IPS DF 6.9 (cell line): ENCODE measurements around the gene GLS.

Source experiments
- DNase-seq: peaks from one replicate; pipeline ENCODE4 v3.0.0-alpha.2; 2013; ENCODE audit warnings: low read depth, low spot score
- H3K27ac ChIP-seq: one replicate; pipeline ENCODE4 v1.5.1; 2013; ENCODE audit warnings: low read length, control low read depth
- H3K27me3 ChIP-seq: 2 replicates; pipeline ENCODE4 v1.6.1; 2013; ENCODE audit warnings: mild to moderate bottlenecking, low read length; ENCODE audit not compliant: control insufficient read depth, insufficient read depth
- H3K36me3 ChIP-seq: 2 replicates; pipeline ENCODE4 v1.6.1; 2013; ENCODE audit warnings: low read length; ENCODE audit not compliant: control insufficient read depth, insufficient read depth
- H3K4me1 ChIP-seq: 2 replicates; pipeline ENCODE4 v1.6.1; 2013; ENCODE audit warnings: low read length; ENCODE audit not compliant: control insufficient read depth, insufficient read depth
- H3K4me3 ChIP-seq: 2 replicates; pipeline ENCODE4 v1.5.1; 2013; ENCODE audit warnings: mild to moderate bottlenecking, low read length
- H3K9me3 ChIP-seq: 2 replicates; pipeline ENCODE4 v1.6.1; 2013; ENCODE audit warnings: low read length, inconsistent platforms; ENCODE audit not compliant: control insufficient read depth, insufficient read depth
- WGBS: extraction: QIAGEN DNeasy Blood & Tissue Kit; methylation state at CpG from one replicate; pipeline ENCODE4 v1.1.7; 2013; ENCODE audit warnings: mixed read lengths, missing lambda C conversion rate; ENCODE audit not compliant: insufficient read length, insufficient coverage; 5-methylcytosine and 5-hydroxymethylcytosine counted together

The GLS gene

GRCh38 chr2:190908532-190908931, 27.9 kb downstream of the GLS start:
- no peaks in the 10 kb centered on the region for H3K27me3 ChIP-seq
- H3K9me3 ChIP-seq: no peaks in the 10 kb centered on the region
- no peaks in the 10 kb centered on the region for H3K4me1 ChIP-seq
- WGBS: no CpG with 5 or more reads among the region's 5 CpGs
- no peak for DNase-seq
- no peaks in the 10 kb centered on the region for H3K36me3 ChIP-seq
- H3K27ac ChIP-seq: no peak overlapping the region
- no peak overlapping the region for H3K4me3 ChIP-seq

GRCh38 chr2:190909680-190910079, 29.1 kb downstream of the GLS start:
- Histone ChIP-seq H3K27ac (no peak overlapping the region), H3K9me3 (no peaks in the 10 kb centered on the region), H3K4me3 (no peak overlapping the region), H3K4me1 (no peaks in the 10 kb centered on the region), H3K27me3 (no peaks in the 10 kb centered on the region), H3K36me3 (no peaks in the 10 kb centered on the region)
- no peak for DNase-seq
- WGBS: no CpG with 5 or more reads among the region's 2 CpGs

- Histone ChIP-seq H3K4me1 (no peaks in the 10 kb centered on the region), H3K27me3 (no peaks in the 10 kb centered on the region), H3K27ac (no peak overlapping the region), H3K4me3 (no peak overlapping the region), H3K36me3 (no peaks in the 10 kb centered on the region), H3K9me3 (no peaks in the 10 kb centered on the region)
- WGBS: no CpG with 5 or more reads among the region's 3 CpGs
- no peak for DNase-seq
Observed at GRCh38 chr2:190910341-190911136, 29.9 kb downstream of the GLS start.

- Histone ChIP-seq H3K4me1 (no peaks in the 10 kb centered on the region), H3K4me3 (no peak overlapping the region), H3K9me3 (no peaks in the 10 kb centered on the region), H3K27me3 (no peaks in the 10 kb centered on the region), H3K36me3 (peaks cover under 1% of the 10 kb centered on the region; the same call in 1 of the 2 replicates), H3K27ac (no peak overlapping the region)
- WGBS: no CpG with 5 or more reads among the region's 3 CpGs
- DNase-seq: no peak
Observed at GRCh38 chr2:190911813-190912212, 31.2 kb downstream of the GLS start.

GRCh38 chr2:190912726-190913125, 32.1 kb downstream of the GLS start:
- no peaks in the 10 kb centered on the region for H3K9me3 ChIP-seq
- DNase-seq: no peak
- no CpG with 5 or more reads among the region's 5 CpGs for WGBS
- no peaks in the 10 kb centered on the region for H3K27me3 ChIP-seq
- no peak overlapping the region for H3K27ac ChIP-seq
- H3K4me3 ChIP-seq: no peak overlapping the region
- H3K4me1 ChIP-seq: no peaks in the 10 kb centered on the region
- peaks cover 2% of the 10 kb centered on the region; the same call in 1 of the 2 replicates for H3K36me3 ChIP-seq

- DNase-seq: no peak
- H3K36me3 ChIP-seq: peaks cover 2% of the 10 kb centered on the region; the same call in 1 of the 2 replicates
- H3K27ac ChIP-seq: no peak overlapping the region
Observed at GRCh38 chr2:190913725-190914124, 33.1 kb downstream of the GLS start.

GRCh38 chr2:190916829-190917228, 36.2 kb downstream of the GLS start:
- Histone ChIP-seq H3K4me3 (no peak overlapping the region), H3K27me3 (no peaks in the 10 kb centered on the region), H3K36me3 (peaks cover 2% of the 10 kb centered on the region; the same call in 1 of the 2 replicates), H3K27ac (no peak overlapping the region), H3K9me3 (no peaks in the 10 kb centered on the region), H3K4me1 (no peaks in the 10 kb centered on the region)
- DNase-seq: no peak
- WGBS: no CpG with 5 or more reads among the region's 3 CpGs

More at GRCh38 chr2:190913725-190914124, 33.1 kb downstream of the GLS start:
- no peak overlapping the region for H3K4me3 ChIP-seq
- no peaks in the 10 kb centered on the region for H3K9me3 ChIP-seq
- no peaks in the 10 kb centered on the region for H3K27me3 ChIP-seq
- no peaks in the 10 kb centered on the region for H3K4me1 ChIP-seq

GRCh38 chr2:190920085-190920484, 39.5 kb downstream of the GLS start:
- Histone ChIP-seq H3K27ac (no peak overlapping the region), H3K36me3 (peaks cover 2% of the 10 kb centered on the region; the same call in 1 of the 2 replicates), H3K27me3 (no peaks in the 10 kb centered on the region), H3K4me1 (no peaks in the 10 kb centered on the region), H3K4me3 (no peak overlapping the region), H3K9me3 (no peaks in the 10 kb centered on the region)
- no CpG with 5 or more reads among the region's 3 CpGs for WGBS
- DNase-seq: no peak

GRCh38 chr2:190922376-190922775, 41.8 kb downstream of the GLS start:
- Histone ChIP-seq H3K9me3 (no peaks in the 10 kb centered on the region), H3K4me1 (no peaks in the 10 kb centered on the region), H3K4me3 (no peak overlapping the region), H3K27ac (no peak overlapping the region), H3K27me3 (no peaks in the 10 kb centered on the region), H3K36me3 (no peaks in the 10 kb centered on the region)
- WGBS: no CpG with 5 or more reads among the region's 1 CpG
- DNase-seq: no peak

- Histone ChIP-seq H3K27ac (no peak overlapping the region), H3K36me3 (no peaks in the 10 kb centered on the region)
Observed at GRCh38 chr2:190927301-190927700, 46.7 kb downstream of the GLS start.

GRCh38 chr2:190929919-190930318, 49.3 kb downstream of the GLS start:
- no peaks in the 10 kb centered on the region for H3K27me3 ChIP-seq
- H3K9me3 ChIP-seq: no peaks in the 10 kb centered on the region
- no peak for DNase-seq
- H3K27ac ChIP-seq: no peak overlapping the region
- WGBS: no CpG with 5 or more reads among the region's 7 CpGs
- no peaks in the 10 kb centered on the region for H3K36me3 ChIP-seq
- no peak overlapping the region for H3K4me3 ChIP-seq
- no peaks in the 10 kb centered on the region for H3K4me1 ChIP-seq

More at GRCh38 chr2:190927301-190927700, 46.7 kb downstream of the GLS start:
- Histone ChIP-seq H3K4me3 (no peak overlapping the region), H3K4me1 (no peaks in the 10 kb centered on the region), H3K27me3 (no peaks in the 10 kb centered on the region), H3K9me3 (no peaks in the 10 kb centered on the region)
- no CpG with 5 or more reads among the region's 2 CpGs for WGBS
- DNase-seq: no peak
